AG10803 (cell line): ENCODE data around the gene GSE1.
"Not testable (repeated sequence)": the region's sequence is repeated elsewhere in the genome, so short reads cannot be mapped to it uniquely, and the experiment has no call there.

Source experiments
- DNase-seq: peaks from one replicate; pipeline ENCODE4 v3.0.0; 2010; ENCODE audit warnings: low read depth
- H3K4me3 ChIP-seq: 2 replicates; pipeline ENCODE4 v1.5.1; 2011; ENCODE audit warnings: mild to moderate bottlenecking, low read length, control low read depth
- CTCF ChIP-seq: conservative IDR thresholded peaks from 2 replicates; pipeline ENCODE4 v1.5.1; 2011; ENCODE audit warnings: mild to moderate bottlenecking, low read length, control low read depth, inconsistent platforms

Gene GSE1

GRCh38 chr16:85587762-85588556 lies 25.2 kb upstream of the GSE1 start:
- TF ChIP-seq CTCF: no peak
- no peak overlapping the region for H3K4me3 ChIP-seq
- no peak for DNase-seq

GRCh38 chr16:85588562-85589503 lies 24.3 kb upstream of the GSE1 start:
- DNase-seq: no peak
- H3K4me3 ChIP-seq: no peak overlapping the region
- TF ChIP-seq CTCF: no peak

GRCh38 chr16:85589688-85590505 lies 23.2 kb upstream of the GSE1 start:
- H3K4me3 ChIP-seq: no peak overlapping the region
- DNase-seq: no peak
- no peak for TF ChIP-seq CTCF

- no peak overlapping the region for H3K4me3 ChIP-seq
- DNase-seq: no peak
- no peak for TF ChIP-seq CTCF
Observed at GRCh38 chr16:85590506-85590832, 22.7 kb upstream of the GSE1 start.

- H3K4me3 ChIP-seq: no peak overlapping the region
- no peak for DNase-seq
- no peak for TF ChIP-seq CTCF
Observed at GRCh38 chr16:85591381-85591780, 21.7 kb upstream of the GSE1 start.

GRCh38 chr16:85592277-85592676 lies 20.8 kb upstream of the GSE1 start:
- DNase-seq, H3K4me3 ChIP-seq: not testable (repeated sequence)
